Endometrial microvascular endothelial cells (primary cell): Measurements from ENCODE around the gene DBN1. TPM values are rescaled to one million over a fixed set of nuclear protein-coding genes. Genes with fewer than 3 reads are reported as not detected.
"Not testable (repeated sequence)": the region's sequence is repeated elsewhere in the genome, so short reads cannot be mapped to it uniquely, and the experiment has no call there.

ENCODE experiments used
- in situ Hi-C: cut with HindIII; loops from 2 replicates; pipeline ENCODE4 v1.10.0; 2017; ENCODE audit warnings: low sequenced_read_pairs, low pct_unique_long_range_greater_than_20kb; ENCODE audit errors: inconsistent ontology term
- total RNA-seq: library from RNA; depleted of rRNA; stranded (reverse); fragments of >200 nt; gene quantifications from one replicate; pipeline ENCODE4 v1.2.3, GENCODE V29; 2015; ENCODE audit errors: inconsistent ontology term

The DBN1 gene
- total RNA-seq, 1 donor from 2014 or later = 286 TPM

DNA sequence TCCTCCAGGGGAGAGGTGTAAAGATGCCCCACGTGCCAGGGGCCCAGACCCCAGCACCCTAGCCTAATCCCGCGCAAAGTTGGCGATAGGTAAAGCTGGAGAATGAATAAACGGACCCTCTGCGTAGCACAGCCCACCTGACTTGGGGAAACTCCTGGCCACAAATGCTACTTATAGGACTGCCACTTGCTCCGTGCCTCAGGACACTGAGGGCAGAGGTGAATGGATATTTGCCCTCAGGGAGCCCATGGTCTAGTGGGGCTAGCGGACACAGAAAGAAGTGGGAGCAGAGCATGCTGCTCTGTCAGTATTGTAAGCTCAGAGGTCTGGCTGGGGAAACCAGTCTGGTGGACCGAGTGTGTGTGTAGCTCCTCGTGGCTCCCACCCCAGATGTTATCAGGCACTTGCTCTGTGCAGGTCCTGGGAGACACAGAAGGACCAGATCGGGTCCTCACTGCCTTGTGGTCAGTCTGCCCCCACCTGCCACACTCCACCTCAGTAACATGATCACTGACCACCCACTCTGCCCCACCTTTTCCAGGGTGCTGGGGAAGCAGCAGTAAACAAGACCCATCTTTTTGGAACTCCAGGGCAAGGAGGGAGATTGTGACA, 46.1 kb downstream of the DBN1 start:
- in situ Hi-C loops = no loop called here

GRCh38 chr5:177426566-177427210, 46.7 kb downstream of the DBN1 start, which contains the start of gene GRK6:
TSS of gene GRK6 (plus strand) at chr5:177426676. CDS start at chr5:177426846, 170 bp downstream.
- in situ Hi-C loops = no loop called here

DNA sequence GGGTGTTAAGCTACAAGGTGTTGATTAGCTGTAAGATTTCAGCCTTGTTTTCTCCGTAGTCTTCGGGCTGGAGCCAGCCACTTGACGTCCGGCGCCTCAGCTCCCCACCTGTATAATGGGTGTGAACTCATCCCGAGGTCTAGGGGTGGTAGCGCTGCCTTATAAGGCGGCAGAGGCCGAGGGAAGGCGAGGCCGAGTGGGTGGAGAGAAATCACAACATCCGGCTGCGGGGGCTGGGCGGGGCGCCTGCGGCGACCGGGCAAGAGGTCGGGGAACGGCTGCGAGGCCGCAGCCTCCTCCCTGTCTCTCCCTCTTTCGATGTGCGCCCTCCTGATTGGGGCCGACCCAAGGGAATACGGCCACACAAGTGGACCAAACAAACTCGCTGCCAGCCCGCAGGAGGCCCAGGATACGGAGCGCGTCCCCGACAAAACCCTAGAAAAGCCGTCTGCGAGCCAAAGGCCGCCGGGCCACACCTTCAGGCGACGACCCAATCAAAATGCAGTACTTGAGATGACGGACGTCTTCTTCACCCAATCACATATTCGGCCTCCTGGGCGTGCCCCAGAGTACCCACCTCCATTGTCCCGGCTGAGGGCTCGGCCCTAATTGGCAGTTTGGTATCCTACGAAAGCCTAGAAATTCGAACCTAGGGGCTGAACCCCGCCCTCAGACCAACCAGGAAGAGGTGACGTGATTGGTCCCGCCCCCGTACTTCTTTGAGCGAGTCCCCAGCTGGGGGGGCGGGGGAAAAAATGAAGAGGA, 47.5 kb downstream of the DBN1 start:
- in situ Hi-C loops = no loop called here

DNA sequence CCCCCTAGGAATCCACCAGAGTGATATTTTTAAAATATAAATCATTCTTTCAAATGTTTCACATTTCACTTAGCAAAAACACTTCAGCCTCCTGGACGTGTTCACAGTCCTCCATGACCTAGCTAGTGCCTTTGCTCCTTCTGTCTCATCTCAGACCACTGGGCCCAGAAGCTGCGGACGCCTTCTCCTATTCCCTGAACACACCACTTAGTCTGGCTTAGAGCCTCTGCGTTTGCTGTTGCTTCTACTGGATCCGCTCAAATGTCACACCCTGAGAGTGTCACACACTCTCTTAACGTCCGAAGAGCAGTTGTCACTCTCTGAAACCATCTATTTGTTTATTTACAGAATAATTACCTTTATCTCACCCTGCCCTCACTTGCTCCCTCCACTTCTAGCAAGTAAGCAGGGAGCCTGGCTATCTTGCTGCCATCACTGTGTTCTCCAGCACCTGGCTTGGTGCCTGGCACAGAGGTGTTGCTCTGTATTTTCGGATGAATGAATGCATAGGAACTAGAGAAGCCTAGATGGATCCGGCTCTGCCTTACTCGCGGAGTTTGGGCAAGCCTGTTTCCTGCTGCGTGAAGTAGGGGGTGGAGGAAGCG, 48.1 kb downstream of the DBN1 start:
- in situ Hi-C loops = no loop called here

DNA sequence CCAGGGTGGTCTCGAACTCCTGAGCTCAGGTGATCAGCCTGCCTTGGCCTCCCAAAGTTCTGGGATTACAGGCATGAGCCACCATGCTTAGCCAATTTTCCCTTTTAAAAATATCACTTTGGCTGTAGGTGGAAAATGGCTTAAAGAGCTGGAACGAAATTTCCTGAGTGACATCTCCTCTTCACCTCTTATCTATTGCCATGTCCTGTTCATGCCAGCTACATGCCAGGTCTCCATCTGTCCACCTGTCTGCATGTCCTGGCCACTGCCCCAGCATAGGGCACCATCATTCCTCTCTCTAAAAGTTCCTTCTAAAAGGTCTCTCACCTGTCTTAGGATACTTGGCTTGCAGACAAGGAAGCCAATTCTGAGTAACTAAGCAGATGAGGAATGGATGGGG, 49.8 kb downstream of the DBN1 start:
- in situ Hi-C loops = no loop called here

- in situ Hi-C loops = no loop called here
These were observed 52.2 kb downstream of the DBN1 start for GRCh38 chr5:177421062-177421798.

- in situ Hi-C loops = not testable (repeated sequence)
These were observed 53.0 kb downstream of the DBN1 start for GRCh38 chr5:177420472-177420871.

- in situ Hi-C loops = no loop called here
These were observed 54.4 kb downstream of the DBN1 start for GRCh38 chr5:177419046-177419445.

DNA sequence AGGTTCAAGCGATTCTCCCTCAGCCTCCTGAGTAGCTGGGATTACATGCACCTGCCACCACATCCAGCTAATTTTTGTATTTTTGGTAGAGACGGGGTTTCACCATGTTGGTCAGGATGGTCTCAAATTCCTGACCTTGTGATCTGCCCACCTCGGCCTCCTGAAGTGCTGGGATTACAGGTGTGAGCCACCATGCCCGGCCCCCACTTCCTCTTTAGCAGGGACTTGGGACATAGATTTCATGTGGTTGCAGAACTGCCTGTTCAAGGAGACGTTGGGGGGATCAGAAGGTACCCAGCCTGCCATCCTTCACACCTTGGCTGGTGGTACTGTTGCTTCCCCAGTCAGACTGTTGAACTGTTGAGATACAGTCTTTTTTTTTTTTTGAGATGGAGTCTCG, 56.4 kb downstream of the DBN1 start:
- in situ Hi-C loops = not testable (repeated sequence)

- in situ Hi-C loops = no loop called here
These were observed 59.0 kb downstream of the DBN1 start for GRCh38 chr5:177414481-177414880.

DNA sequence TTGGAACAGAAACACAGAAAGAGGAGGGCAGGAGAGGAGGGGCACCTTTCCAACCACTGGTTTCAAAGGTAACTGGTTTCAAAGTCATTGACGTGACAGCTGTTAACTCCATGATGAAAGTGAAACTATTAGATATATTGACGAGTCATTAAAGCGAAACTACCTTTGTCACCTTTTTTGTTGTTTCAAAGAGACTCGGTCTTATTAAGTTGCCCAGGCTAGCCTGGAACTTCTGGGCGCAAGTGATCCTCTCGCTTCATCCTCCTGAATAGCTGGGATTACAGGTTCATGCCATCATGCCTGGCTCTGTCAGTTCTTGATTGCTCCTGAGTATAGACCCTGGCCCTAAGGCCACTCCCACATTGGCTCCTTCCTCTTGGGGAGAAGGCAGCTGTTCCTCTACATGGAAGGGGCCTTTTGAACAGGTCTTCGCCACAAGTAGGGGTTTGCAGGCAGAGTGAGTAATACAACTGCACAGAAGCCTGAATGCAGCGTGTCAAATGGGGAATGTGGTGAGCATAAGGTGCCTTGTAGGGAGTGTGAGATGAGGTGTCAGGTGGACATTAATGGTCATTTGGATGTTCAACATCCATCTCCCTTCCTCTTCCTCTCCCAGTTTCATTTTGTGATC, 60.7 kb downstream of the DBN1 start:
- in situ Hi-C loops = no loop called here

GRCh38 chr5:177410575-177410974, 62.9 kb downstream of the DBN1 start:
- in situ Hi-C loops = no loop called here

GRCh38 chr5:177409043-177409801, 64.2 kb downstream of the DBN1 start, which contains the start of gene F12:
TSS of gene F12 (minus strand) at chr5:177409564. CDS start at chr5:177409527, 37 bp downstream.
- in situ Hi-C loops = no loop called here

Other genes starting within 250 kb of the DBN1 start
- 20.3 TPM for gene RAB24, start 169.9 kb downstream of the DBN1 start, total RNA-seq
- gene PRELID1, start 169.8 kb downstream of the DBN1 start, total RNA-seq = 226 TPM
- gene MXD3, start 161.7 kb downstream of the DBN1 start, total RNA-seq = 48.7 TPM
- gene LMAN2, start 122.0 kb downstream of the DBN1 start, total RNA-seq = 318 TPM
- 7.2 TPM for gene RGS14, start 115.7 kb downstream of the DBN1 start, total RNA-seq
- not detected for gene SLC34A1, start 89.2 kb downstream of the DBN1 start, total RNA-seq
- not detected for gene PFN3, start 73.0 kb downstream of the DBN1 start, total RNA-seq
- gene F12, start 64.1 kb downstream of the DBN1 start, total RNA-seq = 0.28 TPM
- 50.9 TPM for gene GRK6, start 47.0 kb downstream of the DBN1 start, total RNA-seq
- gene PRR7, start 26.8 kb downstream of the DBN1 start, total RNA-seq = 11.2 TPM
- 224 TPM for gene PDLIM7, start 24.0 kb upstream of the DBN1 start, total RNA-seq
- 3.0 TPM for gene DOK3, start 36.2 kb upstream of the DBN1 start, total RNA-seq
- gene DDX41, start 43.3 kb upstream of the DBN1 start, total RNA-seq = 163 TPM
- gene FAM193B, start 80.9 kb upstream of the DBN1 start, total RNA-seq = 32.3 TPM
- gene TMED9, start 118.6 kb upstream of the DBN1 start, total RNA-seq = 170 TPM
- 44.8 TPM for gene B4GALT7, start 126.5 kb upstream of the DBN1 start, total RNA-seq